ENCODE data around the gene ACSS1. TPM values are rescaled to one million over a fixed set of nuclear protein-coding genes. Genes with fewer than 3 reads are reported as not detected.
A peak's percentile ranks its signal among the peaks of the same experiment; 100 is the strongest.

The ACSS1 gene
- total RNA-seq, 2 donors from 2014 or later: 25.6 to 26.4 TPM

- no peaks in the 10 kb centered on the region for H3K36me3 ChIP-seq
- no peak overlapping the region for H3K4me3 ChIP-seq
- H3K27ac ChIP-seq: no peak overlapping the region
- H3K4me1 ChIP-seq: peaks cover 0 to 39% of the 10 kb centered on the region in 2 donors
- H3K27me3 ChIP-seq: no peaks in the 10 kb centered on the region
- no peaks in the 10 kb centered on the region for H3K9me3 ChIP-seq
- no peak for TF ChIP-seq CTCF (IDR thresholded peaks at IDR 0.05)
- no peak for DNase-seq (ENCODE audit: low spot score)
These were observed 3.3 kb upstream of the ACSS1 start for GRCh38 chr20:25061103-25061799.

- Histone ChIP-seq H3K36me3 (no peaks in the 10 kb centered on the region), H3K9me3 (no peaks in the 10 kb centered on the region), H3K4me3 (no peak overlapping the region), H3K27me3 (no peaks in the 10 kb centered on the region), H3K4me1 (peaks cover 0 to 41% of the 10 kb centered on the region in 2 donors), H3K27ac (no peak overlapping the region)
- no peak for TF ChIP-seq CTCF (IDR thresholded peaks at IDR 0.05)
- DNase-seq (ENCODE audit: low spot score): no peak
These were observed 2.0 kb upstream of the ACSS1 start for GRCh38 chr20:25059866-25060465.

GRCh38 chr20:25058847-25059810, 1.2 kb upstream of the ACSS1 start:
- no peak for DNase-seq (ENCODE audit: low spot score)
- H3K9me3 ChIP-seq: no peaks in the 10 kb centered on the region
- H3K27me3 ChIP-seq: no peaks in the 10 kb centered on the region
- peak overlapping the region; percentile 70 to 80 for H3K4me3 ChIP-seq
- no peak for TF ChIP-seq CTCF (IDR thresholded peaks at IDR 0.05)
- H3K4me1 ChIP-seq: peaks cover 0 to 45% of the 10 kb centered on the region in 2 donors
- peak overlapping the region; percentile 96 to 98 for H3K27ac ChIP-seq
- H3K36me3 ChIP-seq: no peaks in the 10 kb centered on the region

- H3K9me3 ChIP-seq: no peaks in the 10 kb centered on the region
- peak overlapping the region; percentile 70 to 80 for H3K4me3 ChIP-seq
- no peaks in the 10 kb centered on the region for H3K36me3 ChIP-seq
- no peak for DNase-seq (ENCODE audit: low spot score)
- H3K27ac ChIP-seq: peak overlapping the region; percentile 96 to 98
- peak in 1 of 2 donors; percentile 30 for TF ChIP-seq CTCF (IDR thresholded peaks at IDR 0.05)
- H3K27me3 ChIP-seq: no peaks in the 10 kb centered on the region
- peaks cover 0 to 61% of the 10 kb centered on the region in 2 donors for H3K4me1 ChIP-seq
These were observed 497 bp downstream of the ACSS1 start for GRCh38 chr20:25057234-25058050.

DNA sequence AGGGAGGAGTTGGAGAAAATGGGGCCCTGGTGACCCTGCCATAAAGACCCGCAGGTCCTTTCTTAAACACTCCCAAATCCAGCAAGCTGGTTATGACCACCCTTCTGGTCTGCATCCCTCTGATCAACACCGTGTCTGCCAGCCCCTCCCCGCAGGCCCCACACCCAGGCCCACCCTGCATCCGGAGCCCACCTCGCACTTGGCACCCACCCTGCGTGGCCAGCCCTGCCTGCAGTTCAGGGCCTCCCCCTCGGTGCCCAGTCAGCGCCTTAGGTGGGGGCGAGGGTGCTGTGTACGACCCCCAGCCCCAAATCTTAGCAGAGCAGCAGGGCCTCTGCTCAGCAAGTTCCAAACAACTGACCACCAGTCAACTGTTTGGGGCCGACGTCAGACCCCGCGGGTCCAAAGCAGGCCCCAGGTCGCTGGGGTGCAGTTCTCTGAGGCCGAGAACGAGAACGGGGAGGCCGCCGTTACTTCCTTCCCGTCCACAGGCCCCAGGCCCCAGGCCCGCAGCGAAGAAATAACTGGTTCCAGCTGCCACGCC, 1.2 kb downstream of the ACSS1 start:
- peak overlapping the region; percentile 96 to 98 for H3K27ac ChIP-seq
- H3K9me3 ChIP-seq: no peaks in the 10 kb centered on the region
- DNase-seq (ENCODE audit: low spot score): no peak
- peaks cover 0 to 68% of the 10 kb centered on the region in 2 donors for H3K4me1 ChIP-seq
- peak overlapping the region; percentile 70 to 80 for H3K4me3 ChIP-seq
- H3K36me3 ChIP-seq: no peaks in the 10 kb centered on the region
- no peaks in the 10 kb centered on the region for H3K27me3 ChIP-seq
- no peak for TF ChIP-seq CTCF (IDR thresholded peaks at IDR 0.05)

Measured in right atrium auricular region (tissue), 2 donors.